Panc1 (cell line): ENCODE data around the gene INPP4B. TPM values are rescaled to one million over a fixed set of nuclear protein-coding genes. Genes with fewer than 3 reads are reported as not detected.
A peak's percentile ranks its signal among the peaks of the same experiment; 100 is the strongest.

Experiments used
- ATAC-seq: fragments of 200-7000 bp; cut with Tn5 transposase; 2 replicates; pipeline ENCODE4 v1.9.1; 2020; ENCODE audit warnings: mild to moderate bottlenecking, moderate library complexity
- BruUV-seq: library from RNA; stranded (reverse); fragments of 400-500 nt; replicated peaks from 2 replicates; lab custom pipeline; 2021; lab: Mats Ljungman, UMichigan
- CTCF ChIA-PET: fragments of 300-600 bp; sonication (Branson Sonifier 250); formaldehyde crosslinking; loops from one replicate; lab custom pipeline; 2022; ENCODE audit warnings: antibody characterized with exemption; lab: Charles Lee
- POLR2A ChIA-PET: fragments of 300-600 bp; sonication (Branson Sonifier 250); formaldehyde crosslinking; loops from one replicate; lab custom pipeline; 2022; ENCODE audit warnings: antibody characterized with exemption; lab: Charles Lee
- DNase-seq: peaks from one replicate; pipeline ENCODE4 v3.0.0-alpha.2; 2010; ENCODE audit warnings: low read depth, low spot score
- H3K27ac ChIP-seq: 2 replicates; pipeline ENCODE4 v1.5.1; 2011; ENCODE audit warnings: mild to moderate bottlenecking, low read length, inconsistent platforms
- H3K27me3 ChIP-seq: fragments of 200-500 bp; sonication (Bioruptor generic); 2 replicates; pipeline ENCODE4 v1.6.0; 2014; ENCODE audit warnings: low read length, inconsistent platforms; ENCODE audit not compliant: control insufficient read depth, insufficient read depth
- H3K36me3 ChIP-seq: fragments of 200-500 bp; sonication (Bioruptor generic); 2 replicates; pipeline ENCODE4 v1.5.1; 2014; ENCODE audit warnings: inconsistent platforms, mild to moderate bottlenecking, low read length, moderate library complexity; ENCODE audit not compliant: control insufficient read depth, insufficient read depth
- H3K4me1 ChIP-seq: 2 replicates; pipeline ENCODE4 v1.5.1; 2011; ENCODE audit warnings: inconsistent platforms, mild to moderate bottlenecking, low read length, moderate library complexity; ENCODE audit not compliant: control insufficient read depth, insufficient read depth
- H3K4me3 ChIP-seq, 2 experiments: 2 replicates each; pipeline ENCODE4 v1.5.1; 2011 to 2012; ENCODE audit warnings: low read depth in 2 of 2, low read length in 2 of 2, mild to moderate bottlenecking in 2 of 2, inconsistent platforms in 1 of 2, moderate library complexity in 1 of 2
- H3K9me3 ChIP-seq: fragments of 200-500 bp; sonication (Bioruptor generic); 2 replicates; pipeline ENCODE4 v1.5.1; 2014; ENCODE audit warnings: low read depth, mild to moderate bottlenecking, inconsistent platforms, low read length, moderate library complexity; ENCODE audit not compliant: control insufficient read depth, insufficient read depth
- CTCF ChIP-seq: fragments of 450-650 bp; IDR thresholded peaks from 2 replicates; pipeline ENCODE4 v1.5.1; 2017; ENCODE audit warnings: mild to moderate bottlenecking
- POLR2AphosphoS5 ChIP-seq: IDR thresholded peaks from 2 replicates; pipeline ENCODE4 v1.6.1; 2012; ENCODE audit warnings: mild to moderate bottlenecking, low read depth, low read length, moderate library complexity
- SIN3A ChIP-seq: IDR thresholded peaks from 2 replicates; pipeline ENCODE4 v1.6.1; 2012; ENCODE audit warnings: low read depth, mild to moderate bottlenecking, low read length, moderate library complexity, borderline replicate concordance; ENCODE audit not compliant: insufficient read depth
- TCF7L2 ChIP-seq: IDR thresholded peaks from 2 replicates; pipeline ENCODE4 v1.6.1; 2011; ENCODE audit warnings: mild to moderate bottlenecking, low read depth, low read length, inconsistent platforms
- in situ Hi-C: cut with HindIII; loops from 2 replicates; pipeline ENCODE4 v1.10.0; 2016; ENCODE audit warnings: low sequenced_read_pairs, low pct_unique_long_range_greater_than_20kb
- intact Hi-C: fragments of 100-400 bp; cut with micrococcal nuclease; formaldehyde crosslinking; loops from one replicate; pipeline ENCODE4 v1.10.0; 2022; ENCODE audit not compliant: unreplicated experiment
- total RNA-seq: library from RNA; stranded (reverse); gene quantifications from one replicate; pipeline ENCODE4 v1.2.1, GENCODE V29; 2021; ENCODE audit not compliant: unreplicated experiment
- TF ChIP-seq, protein P1 (sequence below), 2 experiments: IDR thresholded peaks; 2 replicates each; pipeline ENCODE4 v1.6.1; 2011 to 2012; ENCODE audit warnings: low read depth in 2 of 2, control low read depth in 1 of 2, low read length in 1 of 2, mild to moderate bottlenecking in 1 of 2, moderate library complexity in 1 of 2; ENCODE audit not compliant: insufficient read depth in 1 of 2

INPP4B gene
- total RNA-seq, 1 experiment from 2014 or later: 4.5 TPM

DNA sequence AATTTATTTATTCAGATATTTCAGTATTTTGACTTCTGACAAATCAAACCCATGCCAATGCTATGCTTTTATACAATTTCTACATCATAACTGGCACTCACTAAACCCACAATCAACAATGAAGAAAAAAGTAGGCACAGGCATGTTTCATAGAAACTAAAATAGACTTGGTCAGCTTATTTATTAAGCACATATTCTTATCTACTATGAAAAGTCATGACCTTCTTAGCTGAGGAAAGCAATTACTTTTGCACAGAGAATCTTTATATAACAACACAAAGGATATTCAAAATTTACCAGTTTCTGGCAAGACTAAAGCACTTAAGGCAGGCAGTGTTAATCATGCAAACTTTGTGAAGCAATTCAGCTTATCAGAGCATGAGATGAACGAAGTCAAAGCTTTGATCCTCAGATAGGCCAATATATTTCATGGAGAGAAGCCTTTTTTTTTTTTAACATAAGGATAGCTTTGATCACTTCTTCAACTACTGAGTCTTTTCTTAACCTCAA is 490.6 kb downstream of the INPP4B start:
- Histone ChIP-seq H3K27me3 (no peaks in the 10 kb centered on the region), H3K4me3 (no peak overlapping the region), H3K4me1 (peaks cover 11% of the 10 kb centered on the region; the same call in 1 of the 2 replicates), H3K9me3 (no peaks in the 10 kb centered on the region), H3K27ac (peak overlapping the region; percentile 54), H3K36me3 (no peaks in the 10 kb centered on the region)
- no peak for ATAC-seq
- POLR2A ChIA-PET: no interaction called here
- BruUV-seq: no TSS peak
- TF ChIP-seq CTCF (no peak), TCF7L2 (no peak), SIN3A (no peak), POLR2AphosphoS5 (no peak)
- TF ChIP-seq, protein P1, sequence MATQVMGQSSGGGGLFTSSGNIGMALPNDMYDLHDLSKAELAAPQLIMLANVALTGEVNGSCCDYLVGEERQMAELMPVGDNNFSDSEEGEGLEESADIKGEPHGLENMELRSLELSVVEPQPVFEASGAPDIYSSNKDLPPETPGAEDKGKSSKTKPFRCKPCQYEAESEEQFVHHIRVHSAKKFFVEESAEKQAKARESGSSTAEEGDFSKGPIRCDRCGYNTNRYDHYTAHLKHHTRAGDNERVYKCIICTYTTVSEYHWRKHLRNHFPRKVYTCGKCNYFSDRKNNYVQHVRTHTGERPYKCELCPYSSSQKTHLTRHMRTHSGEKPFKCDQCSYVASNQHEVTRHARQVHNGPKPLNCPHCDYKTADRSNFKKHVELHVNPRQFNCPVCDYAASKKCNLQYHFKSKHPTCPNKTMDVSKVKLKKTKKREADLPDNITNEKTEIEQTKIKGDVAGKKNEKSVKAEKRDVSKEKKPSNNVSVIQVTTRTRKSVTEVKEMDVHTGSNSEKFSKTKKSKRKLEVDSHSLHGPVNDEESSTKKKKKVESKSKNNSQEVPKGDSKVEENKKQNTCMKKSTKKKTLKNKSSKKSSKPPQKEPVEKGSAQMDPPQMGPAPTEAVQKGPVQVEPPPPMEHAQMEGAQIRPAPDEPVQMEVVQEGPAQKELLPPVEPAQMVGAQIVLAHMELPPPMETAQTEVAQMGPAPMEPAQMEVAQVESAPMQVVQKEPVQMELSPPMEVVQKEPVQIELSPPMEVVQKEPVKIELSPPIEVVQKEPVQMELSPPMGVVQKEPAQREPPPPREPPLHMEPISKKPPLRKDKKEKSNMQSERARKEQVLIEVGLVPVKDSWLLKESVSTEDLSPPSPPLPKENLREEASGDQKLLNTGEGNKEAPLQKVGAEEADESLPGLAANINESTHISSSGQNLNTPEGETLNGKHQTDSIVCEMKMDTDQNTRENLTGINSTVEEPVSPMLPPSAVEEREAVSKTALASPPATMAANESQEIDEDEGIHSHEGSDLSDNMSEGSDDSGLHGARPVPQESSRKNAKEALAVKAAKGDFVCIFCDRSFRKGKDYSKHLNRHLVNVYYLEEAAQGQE (IDR thresholded peaks at IDR 0.05; ENCODE audit: insufficient read depth in 1 of 2, low read depth in 2 of 2, low read length in 1 of 2): no peak
- CTCF ChIA-PET: no interaction called here
- no peak for DNase-seq
- intact Hi-C loops: loop anchor here (5.0 kb wide), 1 partner anchor 367 kb away; no protein-coding TSS in a partner anchor
- in situ Hi-C loops: no loop called here

GRCh38 chr4:142354794-142355420 is 491.2 kb downstream of the INPP4B start:
- no peak overlapping the region for H3K4me3 ChIP-seq
- H3K9me3 ChIP-seq: no peaks in the 10 kb centered on the region
- intact Hi-C loops (loop anchor here (5.0 kb wide), 2 partner anchors 367 to 482 kb away; no protein-coding TSS in a partner anchor), in situ Hi-C loops (no loop called here)
- ATAC-seq (no peak), DNase-seq (no peak)
- POLR2A ChIA-PET: interaction anchor here (0.5 kb wide), 1 partner anchor 242 kb away, joined by 3 read pairs; no protein-coding TSS in a partner anchor
- H3K27ac ChIP-seq: peak overlapping the region; percentile 54
- peaks cover 11% of the 10 kb centered on the region; the same call in 1 of the 2 replicates for H3K4me1 ChIP-seq
- no peak for TF ChIP-seq SIN3A
- TF ChIP-seq TCF7L2: no peak
- TF ChIP-seq, protein P1 (IDR thresholded peaks at IDR 0.05; ENCODE audit: insufficient read depth in 1 of 2, low read depth in 2 of 2, low read length in 1 of 2): no peak
- TF ChIP-seq POLR2AphosphoS5: no peak
- no TSS peak for BruUV-seq
- no peaks in the 10 kb centered on the region for H3K36me3 ChIP-seq
- H3K27me3 ChIP-seq: no peaks in the 10 kb centered on the region
- CTCF ChIA-PET: interaction anchor here (0.6 kb wide), 1 partner anchor 50 kb away, joined by 13 read pairs; no protein-coding TSS in a partner anchor
